GM18517 (cell line): ENCODE results near the gene PRRG1.
"Not testable (repeated sequence)": the region's sequence is repeated elsewhere in the genome, so short reads cannot be mapped to it uniquely, and the experiment has no call there.

Experiments used
- ATAC-seq: cut with Tn5 transposase; IDR thresholded peaks from one replicate; pipeline ENCODE4 v1.9.1; 2021; ENCODE audit warnings: mild to moderate bottlenecking, moderate library complexity; ENCODE audit not compliant: unreplicated experiment

The PRRG1 gene

GRCh38 chrX:37462346-37462745, 113.2 kb downstream of the PRRG1 start:
- no peak for ATAC-seq

- no peak for ATAC-seq
Observed at GRCh38 chrX:37468124-37468739, 119.1 kb downstream of the PRRG1 start.

DNA sequence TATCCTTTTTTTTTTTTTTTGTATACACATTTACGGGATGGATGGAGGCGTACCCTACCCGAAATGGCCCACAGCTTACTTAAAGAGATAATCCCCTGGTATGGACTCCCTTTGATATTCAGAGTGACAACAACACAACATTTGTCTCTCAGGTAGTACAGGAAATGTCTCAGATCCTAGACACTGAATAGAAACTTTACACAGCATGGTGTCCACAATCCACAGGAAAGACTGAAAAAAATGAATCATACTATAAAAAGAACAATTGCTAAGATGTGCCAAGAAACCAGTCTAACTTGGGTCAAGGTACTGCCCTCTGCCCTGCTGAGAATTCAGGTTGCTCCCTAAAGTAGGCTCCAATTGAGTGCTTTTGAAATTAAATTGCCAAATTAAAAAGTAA, 121.5 kb downstream of the PRRG1 start:
- ATAC-seq: no peak

DNA sequence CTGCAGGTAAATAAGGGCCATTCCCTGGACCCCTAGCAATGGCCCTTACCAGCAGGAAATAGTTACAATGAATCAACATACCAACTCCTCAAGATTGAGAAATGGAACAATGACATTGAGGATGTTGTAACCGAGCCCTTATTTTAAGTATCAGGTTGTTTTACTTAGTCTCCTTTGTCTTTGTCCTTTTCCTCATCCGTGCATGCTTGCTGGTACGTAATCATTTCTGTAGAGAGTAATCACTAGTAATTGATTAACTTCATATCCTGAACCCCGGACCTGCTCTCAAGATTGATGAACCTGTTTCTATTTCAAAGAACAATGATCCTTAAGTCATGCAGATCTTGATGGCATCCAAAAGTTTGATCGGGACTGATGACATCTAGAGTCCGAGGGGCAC, 123.7 kb downstream of the PRRG1 start:
- ATAC-seq: no peak

- ATAC-seq: no peak
Observed at GRCh38 chrX:37474478-37474877, 125.3 kb downstream of the PRRG1 start.

GRCh38 chrX:37476571-37477170, 127.5 kb downstream of the PRRG1 start:
- no peak for ATAC-seq

GRCh38 chrX:37484335-37484734, 135.2 kb downstream of the PRRG1 start:
- ATAC-seq: not testable (repeated sequence)

DNA sequence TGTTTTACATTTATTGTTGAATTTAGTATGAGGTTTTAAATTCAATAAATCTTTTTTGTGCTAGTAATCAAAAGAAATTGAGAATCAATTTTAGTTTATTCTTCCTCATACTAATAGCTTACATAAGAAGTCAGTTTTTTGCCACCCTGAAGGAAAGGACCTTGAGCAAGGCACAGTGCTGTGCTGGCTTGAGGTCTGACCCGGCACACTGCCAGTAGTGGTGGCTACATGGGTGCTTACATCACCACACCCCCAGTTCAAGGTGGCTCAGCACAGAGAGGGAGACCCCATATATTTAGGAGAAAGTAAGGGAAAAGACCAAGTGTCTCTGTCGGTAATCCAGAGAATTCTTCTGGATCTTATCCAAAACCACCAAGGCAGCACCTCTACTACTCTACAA, 136.3 kb downstream of the PRRG1 start:
- no peak for ATAC-seq

DNA sequence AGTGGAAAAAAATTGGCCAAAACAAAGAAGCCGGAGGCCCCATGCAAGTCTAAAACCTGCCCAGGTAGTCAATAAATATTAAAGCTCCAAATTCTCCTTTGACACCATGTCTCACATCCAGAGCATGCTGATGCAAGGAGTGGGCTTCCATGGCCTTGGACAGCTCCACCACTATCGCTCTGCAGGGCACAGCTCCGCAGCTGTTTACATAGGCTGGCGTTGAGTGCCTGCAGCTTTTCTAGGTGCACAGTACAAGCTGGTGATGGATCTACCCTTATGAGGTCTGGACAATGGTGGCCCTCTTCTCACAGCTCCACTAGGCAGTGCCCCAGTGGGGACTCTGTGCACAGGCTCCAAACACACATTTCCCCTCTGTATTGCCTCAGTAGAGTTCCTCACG, 138.1 kb downstream of the PRRG1 start:
- no peak for ATAC-seq

GRCh38 chrX:37488323-37488722, 139.2 kb downstream of the PRRG1 start:
- ATAC-seq: no peak

DNA sequence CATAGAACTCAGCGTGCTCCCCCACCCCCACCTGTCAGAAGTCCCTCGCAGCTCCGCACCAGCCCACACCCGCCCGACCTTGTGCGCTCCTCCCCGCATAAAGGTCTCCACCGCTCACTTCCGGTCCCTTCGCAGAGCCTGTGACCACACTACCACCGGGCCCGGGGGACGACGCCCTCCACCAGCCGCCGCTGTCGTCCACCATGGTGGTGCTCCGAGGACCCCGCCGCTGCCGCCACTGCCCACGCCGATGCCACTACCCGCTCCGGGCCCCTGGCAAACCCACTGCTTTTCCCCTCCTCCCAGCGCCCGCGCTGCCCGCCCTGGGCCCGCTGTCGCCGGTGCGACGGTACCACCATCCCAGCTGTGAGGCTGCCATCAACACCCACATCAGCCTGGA, 142.5 kb downstream of the PRRG1 start:
- ATAC-seq: no peak

DNA sequence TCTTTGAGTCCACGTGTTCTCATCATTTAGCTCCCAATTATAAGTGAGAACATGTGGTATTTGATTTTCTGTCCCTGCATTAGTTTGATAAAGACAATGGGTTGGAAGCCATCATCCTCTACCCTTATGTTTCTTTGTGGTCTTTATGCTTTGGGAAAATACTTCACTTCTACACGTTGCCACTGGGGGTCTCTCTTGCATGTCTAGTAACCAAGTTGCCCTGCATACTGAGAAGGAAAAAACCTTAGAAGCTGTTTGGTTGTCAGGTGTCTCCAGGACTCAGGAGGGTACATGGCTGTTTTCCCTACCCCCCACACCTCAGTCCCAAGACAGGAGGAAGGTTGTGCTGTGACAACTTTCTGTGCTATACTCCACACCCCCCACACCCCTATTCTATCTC, 146.6 kb downstream of the PRRG1 start:
- ATAC-seq: peak; percentile 61

DNA sequence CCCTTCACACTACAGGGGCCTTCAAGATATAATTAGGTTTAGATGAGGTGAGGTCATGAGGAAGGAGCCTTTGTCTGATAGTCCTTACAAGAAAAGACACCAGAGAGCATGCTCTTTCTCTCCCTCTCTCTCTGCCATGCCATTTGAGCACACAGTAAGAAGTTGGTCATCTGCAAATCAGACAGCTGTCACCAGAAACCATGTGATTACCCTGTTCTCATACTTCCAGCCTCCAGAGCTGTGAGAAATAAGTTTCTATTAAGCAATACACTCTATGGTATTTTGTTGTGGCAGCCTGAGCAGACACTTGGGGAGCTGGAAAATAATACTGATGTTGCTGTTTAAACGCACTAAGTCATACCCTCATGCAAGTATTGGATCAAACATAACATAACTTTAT, 148.0 kb downstream of the PRRG1 start:
- not testable (repeated sequence) for ATAC-seq

DNA sequence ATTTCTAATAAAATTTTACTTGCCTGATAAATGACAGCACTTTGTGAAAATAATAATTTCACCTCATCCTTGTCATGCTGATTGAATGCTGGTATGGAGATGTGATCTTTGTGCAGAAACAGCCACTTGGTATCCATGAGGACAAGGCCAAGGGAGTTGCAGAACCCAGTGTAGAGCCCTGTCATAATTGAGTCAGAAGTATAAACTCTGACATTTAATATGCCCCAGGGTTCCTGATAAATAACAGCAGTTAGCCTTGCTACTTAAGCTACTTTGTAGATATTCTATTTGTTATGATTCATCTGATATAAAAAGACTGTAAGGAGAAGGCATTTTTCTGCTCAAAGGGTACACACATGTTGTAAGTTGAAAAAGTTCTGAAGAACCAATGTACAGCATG, 149.2 kb downstream of the PRRG1 start:
- not testable (repeated sequence) for ATAC-seq

DNA sequence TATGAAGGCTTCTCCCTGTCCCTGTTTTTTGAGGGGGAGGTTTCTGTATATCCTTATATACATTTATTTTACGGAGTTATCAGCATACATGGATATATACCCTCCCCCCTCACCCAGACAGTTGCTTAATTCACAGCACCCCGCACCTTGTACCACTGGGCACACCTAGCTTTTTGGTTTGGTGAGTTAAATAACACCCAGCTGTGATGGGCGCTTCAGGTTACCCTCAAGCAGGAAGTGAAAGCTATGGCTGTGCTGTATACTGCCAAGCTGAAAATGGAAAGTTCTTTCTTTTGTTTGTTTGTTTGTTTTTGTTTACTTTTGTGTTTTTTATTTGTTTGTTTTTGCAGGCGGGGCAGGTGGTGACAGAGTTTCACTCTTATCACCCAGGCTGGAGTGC, 150.5 kb downstream of the PRRG1 start:
- ATAC-seq: not testable (repeated sequence)

DNA sequence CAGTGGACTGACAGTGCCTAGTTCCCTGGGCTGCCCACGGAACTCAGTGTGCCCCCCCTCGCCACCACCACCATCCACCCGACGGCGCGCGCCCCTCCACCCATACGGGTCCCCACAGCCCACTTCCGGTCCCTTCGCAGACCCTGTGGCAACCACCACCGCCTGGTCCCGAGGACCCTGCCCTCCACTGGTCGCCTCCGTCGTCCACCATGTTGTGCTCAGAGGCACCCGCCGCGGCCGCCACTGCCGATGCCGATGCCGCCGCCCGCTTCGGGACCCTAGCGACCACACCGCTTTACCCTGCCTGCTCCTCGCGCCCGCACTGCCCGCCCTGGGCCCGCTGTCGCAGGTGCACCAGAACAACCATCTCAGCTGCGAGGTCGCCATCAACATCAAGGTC, 155.8 kb downstream of the PRRG1 start:
- ATAC-seq: no peak
